Astrocyte (in vitro differentiated cells and primary cell): ENCODE measurements around the gene SART3. TPM values are rescaled to one million over a fixed set of nuclear protein-coding genes. Genes with fewer than 3 reads are reported as not detected.

ENCODE experiments used
- DNase-seq: peaks from one replicate; pipeline ENCODE4 v3.0.0-alpha.2; 2010; ENCODE audit warnings: low read depth
- FAIRE-seq: peaks from 2 replicates; lab custom pipeline; 2011; peaks lifted over from hg19 to GRCh38; lab: Jason Lieb, UNC
- H2AFZ ChIP-seq: 2 replicates; pipeline ENCODE4 v1.6.0; 2012; ENCODE audit warnings: low read depth, low read length, inconsistent platforms
- H3K27ac ChIP-seq: 2 replicates; pipeline ENCODE4 v1.5.1; 2011; ENCODE audit warnings: low read depth, low read length, inconsistent platforms
- H3K27me3 ChIP-seq: 2 replicates; pipeline ENCODE4 v1.6.0; 2011; ENCODE audit warnings: low read length, inconsistent platforms; ENCODE audit not compliant: insufficient read depth
- H3K36me3 ChIP-seq: 2 replicates; pipeline ENCODE4 v1.5.1; 2011; ENCODE audit warnings: low read length, inconsistent platforms; ENCODE audit not compliant: insufficient read depth
- H3K4me1 ChIP-seq: 2 replicates; pipeline ENCODE4 v1.5.1; 2011; ENCODE audit warnings: low read length, inconsistent platforms; ENCODE audit not compliant: insufficient read depth
- H3K4me2 ChIP-seq: 2 replicates; pipeline ENCODE4 v1.6.0; 2012; ENCODE audit warnings: low read length, inconsistent platforms
- H3K4me3 ChIP-seq: 2 replicates; pipeline ENCODE4 v1.5.1; 2011; ENCODE audit warnings: low read depth, mild to moderate bottlenecking, low read length, inconsistent platforms; ENCODE audit not compliant: insufficient read depth
- H3K79me2 ChIP-seq: 2 replicates; pipeline ENCODE4 v1.6.0; 2012; ENCODE audit warnings: mild to moderate bottlenecking, low read length, inconsistent platforms; ENCODE audit not compliant: insufficient read depth
- H3K9ac ChIP-seq: 2 replicates; pipeline ENCODE4 v1.6.0; 2012; ENCODE audit warnings: mild to moderate bottlenecking, low read length, inconsistent platforms
- H3K9me3 ChIP-seq: 2 replicates; pipeline ENCODE4 v1.5.1; 2012; ENCODE audit warnings: low read depth, mild to moderate bottlenecking, low read length, inconsistent platforms; ENCODE audit not compliant: insufficient read depth
- H4K20me1 ChIP-seq: 2 replicates; pipeline ENCODE4 v1.6.0; 2012; ENCODE audit warnings: low read length, inconsistent platforms; ENCODE audit not compliant: insufficient read depth
- H3K27ac Mint-ChIP-seq: one replicate; pipeline ENCODE4 v1.8.0; 2021; ENCODE audit warnings: mild to moderate bottlenecking, mixed read lengths; ENCODE audit not compliant: unreplicated experiment
- H3K27me3 Mint-ChIP-seq: one replicate; pipeline ENCODE4 v1.8.0; 2021; ENCODE audit warnings: low read depth, mixed read lengths; ENCODE audit not compliant: unreplicated experiment
- H3K36me3 Mint-ChIP-seq: one replicate; pipeline ENCODE4 v1.8.0; 2021; ENCODE audit warnings: low read depth, mixed read lengths; ENCODE audit not compliant: unreplicated experiment
- H3K4me1 Mint-ChIP-seq: one replicate; pipeline ENCODE4 v1.8.0; 2021; ENCODE audit warnings: low read depth, mixed read lengths; ENCODE audit not compliant: unreplicated experiment
- H3K4me3 Mint-ChIP-seq: one replicate; pipeline ENCODE4 v1.8.0; 2021; ENCODE audit warnings: mild to moderate bottlenecking, moderate library complexity, mixed read lengths; ENCODE audit not compliant: unreplicated experiment
- H3K9me3 Mint-ChIP-seq: one replicate; pipeline ENCODE4 v1.8.0; 2021; ENCODE audit warnings: mild to moderate bottlenecking, mixed read lengths; ENCODE audit not compliant: unreplicated experiment
- CTCF ChIP-seq: IDR thresholded peaks from 2 replicates; pipeline ENCODE4 v1.5.1; 2011; ENCODE audit warnings: low read depth, mild to moderate bottlenecking, inconsistent platforms, low read length, moderate library complexity; ENCODE audit not compliant: insufficient read depth
- EZH2 ChIP-seq: IDR thresholded peaks from 2 replicates; pipeline ENCODE4 v1.6.1; 2012; ENCODE audit warnings: mild to moderate bottlenecking, low read length, inconsistent platforms; ENCODE audit not compliant: insufficient read depth
- total RNA-seq: library from RNA; stranded (reverse); gene quantifications from 2 replicates; pipeline ENCODE4 v1.2.1, GENCODE V29; 2021

Gene SART3
- total RNA-seq, 1 donor from 2014 or later = 48.4 TPM

GRCh38 chr12:108563136-108563803 is 2.3 kb upstream of the SART3 start:
- DNase-seq (peak; percentile 67), FAIRE-seq (no peak)
- peak overlapping the region; percentile 95 for H3K4me3 Mint-ChIP-seq
- peak overlapping the region; percentile 93 for H3K27ac Mint-ChIP-seq
- no peaks in the 10 kb centered on the region for H3K27me3 Mint-ChIP-seq
- peaks cover 30% of the 10 kb centered on the region for H3K4me1 Mint-ChIP-seq
- peak overlapping the region; percentile 99 for H3K9ac ChIP-seq
- TF ChIP-seq EZH2 = no peak
- TF ChIP-seq CTCF = peak; percentile 96
- peaks cover 46% of the 10 kb centered on the region for H3K79me2 ChIP-seq
- H3K9me3 Mint-ChIP-seq = no peaks in the 10 kb centered on the region
- H3K4me3 ChIP-seq = peak overlapping the region; percentile 80
- H3K4me2 ChIP-seq = peak overlapping the region; percentile 97
- no peaks in the 10 kb centered on the region for H3K9me3 ChIP-seq
- peaks cover 28% of the 10 kb centered on the region for H3K4me1 ChIP-seq
- peaks cover 29% of the 10 kb centered on the region for H4K20me1 ChIP-seq
- H2AFZ ChIP-seq = no peak overlapping the region
- H3K27me3 ChIP-seq = no peaks in the 10 kb centered on the region
- peak overlapping the region; percentile 84 for H3K27ac ChIP-seq
- peaks cover 3% of the 10 kb centered on the region for H3K36me3 Mint-ChIP-seq
- peaks cover 40% of the 10 kb centered on the region for H3K36me3 ChIP-seq

GRCh38 chr12:108562348-108563135 is 1.6 kb upstream of the SART3 start, which contains the start of gene ISCU:
ISCU (plus strand) TSS chr12:108562596; CDS start chr12:108562623, 27 bp downstream.
- Mint-ChIP-seq H3K4me1 (peaks cover 31% of the 10 kb centered on the region), H3K27ac (peak within 1 kb of the TSS; percentile 100), H3K36me3 (peaks cover under 1% of the 10 kb centered on the region), H3K9me3 (no peaks in the 10 kb centered on the region), H3K27me3 (no peaks in the 10 kb centered on the region), H3K4me3 (peak within 1 kb of the TSS; percentile 100)
- Histone ChIP-seq H3K27ac (peak within 1 kb of the TSS; percentile 98), H3K4me3 (peak within 1 kb of the TSS; percentile 94), H3K36me3 (peaks cover 35% of the 10 kb centered on the region), H3K27me3 (no peaks in the 10 kb centered on the region), H2AFZ (peak within 1 kb of the TSS; percentile 83), H3K4me1 (peaks cover 28% of the 10 kb centered on the region), H3K9me3 (no peaks in the 10 kb centered on the region), H4K20me1 (peaks cover 36% of the 10 kb centered on the region), H3K4me2 (peak within 1 kb of the TSS; percentile 97), H3K9ac (peak within 1 kb of the TSS; percentile 99), H3K79me2 (peaks cover 54% of the 10 kb centered on the region)
- FAIRE-seq (no peak), DNase-seq (peak; percentile 85)
- TF ChIP-seq EZH2 (no peak), CTCF (no peak)
